Subcutaneous abdominal adipose tissue (tissue), 5 donors: ENCODE measurements around the gene ZBTB8OS.
"Not testable (repeated sequence)": the region's sequence is repeated elsewhere in the genome, so short reads cannot be mapped to it uniquely, and the experiment has no call there.

Experiments used
- H3K27ac ChIP-seq: one replicate; pipeline ENCODE4 v1.7.0; 2013; ENCODE audit warnings: low read depth, mild to moderate bottlenecking, inconsistent platforms, low read length, moderate library complexity
- H3K27me3 ChIP-seq, 5 donors: one replicate each; pipeline ENCODE4 v1.7.0; 2013; ENCODE audit warnings: low read length in 5 of 5, inconsistent platforms in 1 of 5; ENCODE audit not compliant: control insufficient read depth in 5 of 5, insufficient read depth in 4 of 5
- H3K36me3 ChIP-seq, 5 donors: one replicate each; pipeline ENCODE4 v1.7.0; 2013; ENCODE audit warnings: low read length in 5 of 5; ENCODE audit not compliant: control insufficient read depth in 5 of 5, insufficient read depth in 5 of 5
- H3K4me1 ChIP-seq, 5 donors: one replicate each; pipeline ENCODE4 v1.7.0; 2013; ENCODE audit warnings: low read length in 5 of 5, mild to moderate bottlenecking in 3 of 5, moderate library complexity in 1 of 5; ENCODE audit not compliant: control insufficient read depth in 5 of 5, insufficient read depth in 5 of 5
- H3K4me3 ChIP-seq, 5 donors: one replicate each; pipeline ENCODE4 v1.7.0; 2013; ENCODE audit warnings: low read length in 5 of 5, low read depth in 1 of 5
- H3K9ac ChIP-seq, 5 donors: one replicate each; pipeline ENCODE4 v1.7.0; 2013; ENCODE audit warnings: low read length in 5 of 5, mild to moderate bottlenecking in 4 of 5, moderate library complexity in 3 of 5
- H3K9me3 ChIP-seq, 5 donors: one replicate each; pipeline ENCODE4 v1.7.0; 2013; ENCODE audit warnings: low read length in 5 of 5; ENCODE audit not compliant: control insufficient read depth in 5 of 5
- donor health status: healthy.
- donor health status: healthy.
- donor health status: healthy.
- donor health status: healthy.
- donor health status: healthy.

The ZBTB8OS gene

DNA sequence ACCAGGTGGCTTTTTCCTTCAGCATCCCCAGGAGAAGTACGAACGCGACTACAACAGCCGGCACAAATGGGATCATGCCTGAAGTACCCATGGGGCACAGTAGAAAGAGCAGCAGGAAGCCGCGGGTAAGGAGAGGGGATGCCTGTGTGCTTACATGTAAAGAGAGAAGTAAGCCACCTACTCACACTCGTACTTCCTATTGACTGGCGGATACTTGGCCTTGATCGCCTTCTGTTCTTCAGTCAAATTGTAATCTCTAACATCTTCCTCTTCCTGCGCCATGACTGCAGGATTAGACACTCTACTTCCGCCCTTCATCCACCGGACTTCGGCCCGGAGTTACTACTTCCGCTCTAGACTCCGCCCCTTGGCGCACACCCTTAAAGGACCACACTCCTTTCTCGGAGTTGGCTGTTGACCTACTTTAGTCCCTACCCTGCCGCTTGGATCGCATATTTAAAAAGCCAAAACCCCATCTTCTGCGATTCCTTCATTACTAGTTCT is at the start of gene ZBTB8OS:
TSS of gene ZBTB8OS (minus strand) at position 303 of the 504 bp plus-strand sequence. CDS start at position 282, 21 bp downstream.
- peaks cover 0 to 42% (median 35%) of the 10 kb centered on the region in 5 donors for H3K4me1 ChIP-seq

GRCh38 chr1:32696996-32697395 is 46.6 kb upstream of the ZBTB8OS start:
- H3K4me1 ChIP-seq, result peaks cover 6 to 48% (median 38%) of the 10 kb centered on the region in 5 donors
- not testable (repeated sequence) for H3K9ac ChIP-seq, H3K9me3 ChIP-seq

More for the DNA sequence above, at the start of gene ZBTB8OS:
- H3K27me3 ChIP-seq, result no peaks in the 10 kb centered on the region
- peak within 1 kb of the TSS; percentile 77 to 93 (median 91) for H3K9ac ChIP-seq
- peaks cover under 1 to 24% (median 11%) of the 10 kb centered on the region in 5 donors for H3K36me3 ChIP-seq
- H3K4me3 ChIP-seq, result peak within 1 kb of the TSS; percentile 94 to 100 (median 97)
- peak within 1 kb of the TSS; percentile 100 for H3K27ac ChIP-seq
- H3K9me3 ChIP-seq, result no peaks in the 10 kb centered on the region

DNA sequence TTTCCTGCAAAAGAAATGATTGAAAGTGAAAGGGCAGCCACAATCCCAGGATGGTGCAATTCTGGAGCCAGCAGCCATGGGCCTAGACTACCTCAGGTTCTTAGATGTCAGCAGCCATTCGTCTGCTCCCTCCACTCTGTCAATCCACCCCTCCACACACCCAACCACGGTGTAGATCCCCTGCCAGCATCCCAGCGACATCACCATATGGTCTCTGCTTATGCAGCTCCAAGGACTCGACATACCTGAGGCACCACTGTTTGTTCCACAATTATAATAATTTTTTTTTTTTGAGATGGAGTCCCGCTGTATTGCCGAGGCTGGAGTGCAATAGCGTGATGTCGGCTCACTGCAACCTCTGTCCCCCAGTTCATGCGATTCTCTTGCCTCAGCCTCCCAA is 45.7 kb upstream of the ZBTB8OS start:
- H3K4me1 ChIP-seq, result peaks cover 6 to 38% (median 28%) of the 10 kb centered on the region in 5 donors

More at GRCh38 chr1:32696996-32697395, 46.6 kb upstream of the ZBTB8OS start:
- H3K36me3 ChIP-seq, H3K4me3 ChIP-seq, H3K27ac ChIP-seq, H3K27me3 ChIP-seq: not testable (repeated sequence)

DNA sequence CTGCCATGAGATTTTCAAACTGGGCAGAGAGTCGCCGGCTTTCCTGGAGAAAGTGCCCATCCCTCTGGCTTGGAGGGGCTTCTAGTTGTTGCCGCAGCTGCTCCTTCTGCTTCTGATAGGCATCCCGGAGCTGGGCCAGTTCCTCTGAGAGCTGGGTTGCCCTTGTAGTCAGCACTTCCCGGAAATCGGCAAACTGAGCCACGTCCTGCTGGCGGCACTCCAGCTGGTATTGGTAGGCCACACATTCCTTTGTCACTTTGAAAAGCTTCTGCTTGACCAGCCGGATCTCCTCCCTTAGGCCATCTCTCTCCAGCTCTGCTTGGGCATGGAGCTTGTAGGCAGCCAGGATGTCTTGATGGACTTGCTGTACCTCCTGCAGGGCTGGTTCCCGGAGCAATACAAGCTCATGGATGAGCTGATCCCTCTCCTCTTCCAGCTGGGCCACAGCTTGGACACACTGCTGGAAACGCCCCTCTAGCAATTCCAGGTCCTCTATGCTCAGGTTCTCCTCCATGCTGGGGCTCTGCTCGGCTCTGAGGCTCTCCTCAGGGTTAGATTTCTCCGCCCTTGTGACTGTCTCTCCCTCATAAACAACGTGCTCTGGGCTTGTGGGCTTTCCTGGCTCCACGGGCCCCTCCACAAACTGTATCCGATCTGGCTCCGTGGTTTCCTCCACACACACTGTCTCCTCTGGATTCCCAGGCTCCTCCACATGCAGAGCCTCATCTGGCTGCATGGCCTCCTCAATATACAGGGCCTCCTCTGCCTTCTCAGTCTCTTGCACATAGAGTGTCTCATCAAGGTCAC is 45.0 kb upstream of the ZBTB8OS start:
- H3K9me3 ChIP-seq, result no peaks in the 10 kb centered on the region
- peak overlapping the region; percentile 67 for H3K27ac ChIP-seq
- H3K36me3 ChIP-seq, result peaks cover 0 to 2% (median 0%) of the 10 kb centered on the region in 5 donors
- peak overlapping the region in 4 of 5 donors; percentile 2 to 25 (median 16) for H3K4me3 ChIP-seq
- peaks cover 6 to 37% (median 28%) of the 10 kb centered on the region in 5 donors for H3K4me1 ChIP-seq
- no peaks in the 10 kb centered on the region for H3K27me3 ChIP-seq
- H3K9ac ChIP-seq, result peak overlapping the region in 2 of 5 donors; percentile 59 to 63

More for the DNA sequence above, 45.7 kb upstream of the ZBTB8OS start:
- no peaks in the 10 kb centered on the region for H3K27me3 ChIP-seq
- peak overlapping the region; percentile 67 for H3K27ac ChIP-seq
- peak overlapping the region in 1 of 5 donors; percentile 11 for H3K9ac ChIP-seq
- peaks cover 0 to 2% (median 0%) of the 10 kb centered on the region in 5 donors for H3K36me3 ChIP-seq
- no peaks in the 10 kb centered on the region for H3K9me3 ChIP-seq
- H3K4me3 ChIP-seq, result peak overlapping the region in 1 of 5 donors; percentile 25

GRCh38 chr1:32693455-32694174 is 43.3 kb upstream of the ZBTB8OS start:
- no peaks in the 10 kb centered on the region for H3K27me3 ChIP-seq
- no peak overlapping the region for H3K9ac ChIP-seq
- H3K27ac ChIP-seq, result peak overlapping the region; percentile 30
- H3K4me1 ChIP-seq, result peaks cover 6 to 34% (median 26%) of the 10 kb centered on the region in 5 donors
- no peaks in the 10 kb centered on the region for H3K9me3 ChIP-seq
- H3K4me3 ChIP-seq, result no peak overlapping the region
- H3K36me3 ChIP-seq, result peaks cover 0 to 2% (median 0%) of the 10 kb centered on the region in 5 donors

- Histone ChIP-seq H3K36me3 (peaks cover 16 to 41% (median 25%) of the 10 kb centered on the region in 5 donors), H3K9ac (no peak overlapping the region), H3K27ac (no peak overlapping the region), H3K9me3 (no peaks in the 10 kb centered on the region), H3K4me1 (peaks cover 0 to 21% (median 14%) of the 10 kb centered on the region in 5 donors), H3K4me3 (no peak overlapping the region), H3K27me3 (no peaks in the 10 kb centered on the region)
Observed at GRCh38 chr1:32686387-32686786, 36.0 kb upstream of the ZBTB8OS start.

DNA sequence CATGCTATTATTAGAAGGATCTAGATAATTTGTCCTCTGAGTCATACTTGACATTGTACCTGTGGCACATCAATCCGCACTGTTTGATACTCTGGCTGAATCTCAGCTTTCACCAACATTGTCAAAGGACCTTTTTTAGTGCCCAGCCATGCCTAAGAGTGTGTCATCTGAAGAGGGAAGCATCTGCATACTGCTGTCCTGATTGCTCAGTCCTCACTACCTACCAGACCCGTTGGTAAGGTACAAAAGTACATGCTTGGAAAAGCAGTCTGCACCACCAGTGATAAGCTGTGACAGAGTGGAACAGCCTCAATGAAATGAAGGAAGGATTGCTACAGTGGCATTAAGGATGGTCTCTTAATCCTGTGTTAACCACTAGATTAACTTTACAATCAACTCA is 35.1 kb upstream of the ZBTB8OS start:
- no peaks in the 10 kb centered on the region for H3K27me3 ChIP-seq
- H3K9me3 ChIP-seq, result no peaks in the 10 kb centered on the region
- H3K4me3 ChIP-seq, result no peak overlapping the region
- H3K27ac ChIP-seq, result no peak overlapping the region
- no peak overlapping the region for H3K9ac ChIP-seq
- H3K36me3 ChIP-seq, result peaks cover 23 to 50% (median 34%) of the 10 kb centered on the region in 5 donors
- H3K4me1 ChIP-seq, result peaks cover 0 to 21% (median 14%) of the 10 kb centered on the region in 5 donors

DNA sequence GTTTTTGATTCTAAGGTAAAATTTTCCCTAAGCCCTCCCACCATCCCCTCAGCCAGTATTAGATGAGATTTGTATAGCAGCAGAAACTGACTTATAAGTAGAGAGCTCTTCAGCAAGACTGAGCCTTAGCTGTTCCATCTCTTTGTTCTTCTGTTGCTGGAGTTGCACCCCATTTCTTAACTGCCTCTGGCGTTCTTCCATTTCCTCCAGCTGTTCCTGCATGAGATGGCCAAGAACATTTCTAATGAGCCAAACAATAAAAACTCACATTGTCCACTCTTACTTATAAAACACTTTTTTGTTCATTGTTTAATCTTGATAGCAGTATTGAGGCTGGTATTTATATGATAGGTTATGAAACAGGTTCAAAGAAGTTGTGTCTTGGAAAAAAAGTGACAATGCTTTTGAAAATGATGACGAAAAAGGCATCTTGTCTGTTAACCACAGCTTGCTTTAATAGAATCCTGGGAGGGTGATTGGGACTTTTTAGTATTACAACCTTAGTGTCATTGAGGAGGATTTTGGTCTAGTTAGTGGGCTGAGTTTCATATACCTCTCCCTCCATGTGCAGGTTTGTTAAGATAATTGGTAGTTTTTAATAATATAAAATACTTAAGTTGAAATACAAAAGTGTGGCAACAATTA is 33.9 kb upstream of the ZBTB8OS start:
- peaks cover 24 to 56% (median 39%) of the 10 kb centered on the region in 5 donors for H3K36me3 ChIP-seq
- H3K4me1 ChIP-seq, result peaks cover 0 to 21% (median 14%) of the 10 kb centered on the region in 5 donors
- peak overlapping the region in 1 of 5 donors; percentile 35 for H3K9ac ChIP-seq
- no peak overlapping the region for H3K4me3 ChIP-seq
- H3K9me3 ChIP-seq, result no peaks in the 10 kb centered on the region
- H3K27me3 ChIP-seq, result no peaks in the 10 kb centered on the region
- H3K27ac ChIP-seq, result peak overlapping the region; percentile 1

DNA sequence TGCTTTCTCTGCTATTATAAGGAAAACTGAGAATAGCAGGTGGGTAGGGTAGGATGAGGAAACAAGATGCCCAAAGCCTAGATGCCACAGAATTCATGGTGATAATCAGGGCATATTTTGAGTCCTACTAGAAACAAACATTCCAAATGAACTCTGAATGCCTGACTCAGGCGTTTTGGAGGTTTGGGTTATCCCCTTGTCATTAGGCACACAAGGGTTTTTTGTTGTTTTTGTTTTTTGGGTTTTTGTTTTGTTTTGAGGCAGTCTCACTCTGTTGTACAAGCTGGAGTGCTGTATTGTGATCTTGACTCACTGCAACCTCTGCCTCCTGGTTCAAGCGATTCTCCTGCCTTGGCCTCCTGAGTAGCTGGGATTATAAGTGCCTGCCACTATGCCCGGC is 33.0 kb upstream of the ZBTB8OS start:
- Histone ChIP-seq H3K9ac (no peak overlapping the region), H3K27me3 (no peaks in the 10 kb centered on the region), H3K27ac (no peak overlapping the region), H3K9me3 (no peaks in the 10 kb centered on the region), H3K36me3 (peaks cover 26 to 58% (median 41%) of the 10 kb centered on the region in 5 donors), H3K4me1 (peaks cover 0 to 21% (median 14%) of the 10 kb centered on the region in 5 donors), H3K4me3 (no peak overlapping the region)
